NB4 (cell line): ENCODE data around the gene RAD51C.

Experiments
- DNase-seq: peaks from one replicate; pipeline ENCODE4 v3.0.0; 2010; ENCODE audit warnings: low read depth
- H3K4me3 ChIP-seq: one replicate; pipeline ENCODE4 v1.5.1; 2011; ENCODE audit warnings: mild to moderate bottlenecking, low read depth, low read length, moderate library complexity
- MYC ChIP-seq: IDR thresholded peaks from 2 replicates; pipeline ENCODE4 v1.6.1; 2011; ENCODE audit warnings: low read depth, low read length
- POLR2A ChIP-seq: IDR thresholded peaks from 2 replicates; pipeline ENCODE4 v1.6.1; 2011; ENCODE audit warnings: mild to moderate bottlenecking; ENCODE audit not compliant: insufficient read length; ENCODE audit errors: extremely low read depth
- TF ChIP-seq, protein P1 (sequence below): IDR thresholded peaks from one replicate; pipeline ENCODE4 v1.5.1; 2012; ENCODE audit warnings: low read depth, low read length
- TF ChIP-seq, protein P2 (sequence below): IDR thresholded peaks from 2 replicates; pipeline ENCODE4 v1.6.1; 2011; ENCODE audit warnings: low read depth, low read length

RAD51C gene

DNA sequence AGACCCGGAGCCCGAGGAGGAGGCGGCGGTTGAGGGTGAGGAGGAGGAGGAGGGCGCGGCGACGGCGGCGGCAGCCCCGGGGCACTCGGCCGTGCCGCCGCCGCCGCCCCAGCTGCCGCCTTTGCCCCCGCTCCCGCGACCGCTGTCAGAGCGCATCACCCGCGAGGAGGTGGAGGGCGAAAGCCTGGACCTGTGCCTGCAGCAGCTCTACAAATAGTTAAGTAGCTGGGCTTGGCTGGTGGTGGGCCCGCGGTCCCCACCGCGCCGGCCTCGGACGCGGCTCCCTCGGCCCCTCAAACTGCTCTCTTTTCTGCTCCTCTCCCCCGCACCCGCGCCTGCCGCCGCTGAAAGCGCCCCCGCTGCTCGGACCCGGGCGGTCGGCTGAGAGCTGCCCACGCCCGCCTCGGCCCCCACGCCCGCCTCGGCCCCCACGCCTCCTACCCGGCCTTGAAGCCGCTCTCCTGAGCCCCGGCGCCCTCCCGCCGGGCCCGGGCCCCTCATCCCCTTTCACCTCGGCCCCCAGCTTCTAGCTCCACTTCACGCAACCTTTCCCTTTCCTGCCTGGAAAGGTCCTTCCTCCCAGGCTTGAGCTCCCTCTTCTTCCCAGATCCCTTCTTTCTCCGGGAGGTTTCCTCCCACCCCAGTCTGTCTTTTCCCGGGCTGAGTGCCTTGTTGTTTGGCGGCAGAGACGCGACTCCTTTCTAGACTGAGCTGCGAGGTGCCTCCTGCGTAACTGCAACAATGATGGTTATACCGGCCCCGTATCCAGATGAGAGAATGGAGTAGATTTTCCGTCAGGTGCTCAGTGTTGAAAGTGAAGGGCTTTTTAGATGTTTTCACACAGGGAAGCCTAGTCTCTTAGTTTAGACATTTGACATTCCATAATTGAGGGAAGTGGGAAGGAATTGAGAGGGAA lies 64.1 kb downstream of the RAD51C start:
- H3K4me3 ChIP-seq: peak overlapping the region; percentile 36
- TF ChIP-seq, protein P1, sequence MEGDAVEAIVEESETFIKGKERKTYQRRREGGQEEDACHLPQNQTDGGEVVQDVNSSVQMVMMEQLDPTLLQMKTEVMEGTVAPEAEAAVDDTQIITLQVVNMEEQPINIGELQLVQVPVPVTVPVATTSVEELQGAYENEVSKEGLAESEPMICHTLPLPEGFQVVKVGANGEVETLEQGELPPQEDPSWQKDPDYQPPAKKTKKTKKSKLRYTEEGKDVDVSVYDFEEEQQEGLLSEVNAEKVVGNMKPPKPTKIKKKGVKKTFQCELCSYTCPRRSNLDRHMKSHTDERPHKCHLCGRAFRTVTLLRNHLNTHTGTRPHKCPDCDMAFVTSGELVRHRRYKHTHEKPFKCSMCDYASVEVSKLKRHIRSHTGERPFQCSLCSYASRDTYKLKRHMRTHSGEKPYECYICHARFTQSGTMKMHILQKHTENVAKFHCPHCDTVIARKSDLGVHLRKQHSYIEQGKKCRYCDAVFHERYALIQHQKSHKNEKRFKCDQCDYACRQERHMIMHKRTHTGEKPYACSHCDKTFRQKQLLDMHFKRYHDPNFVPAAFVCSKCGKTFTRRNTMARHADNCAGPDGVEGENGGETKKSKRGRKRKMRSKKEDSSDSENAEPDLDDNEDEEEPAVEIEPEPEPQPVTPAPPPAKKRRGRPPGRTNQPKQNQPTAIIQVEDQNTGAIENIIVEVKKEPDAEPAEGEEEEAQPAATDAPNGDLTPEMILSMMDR: no peak
- TF ChIP-seq MYC (no peak), POLR2A (no peak)
- TF ChIP-seq, protein P2, sequence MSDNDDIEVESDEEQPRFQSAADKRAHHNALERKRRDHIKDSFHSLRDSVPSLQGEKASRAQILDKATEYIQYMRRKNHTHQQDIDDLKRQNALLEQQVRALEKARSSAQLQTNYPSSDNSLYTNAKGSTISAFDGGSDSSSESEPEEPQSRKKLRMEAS: no peak
- peak; percentile 39 for DNase-seq

DNA sequence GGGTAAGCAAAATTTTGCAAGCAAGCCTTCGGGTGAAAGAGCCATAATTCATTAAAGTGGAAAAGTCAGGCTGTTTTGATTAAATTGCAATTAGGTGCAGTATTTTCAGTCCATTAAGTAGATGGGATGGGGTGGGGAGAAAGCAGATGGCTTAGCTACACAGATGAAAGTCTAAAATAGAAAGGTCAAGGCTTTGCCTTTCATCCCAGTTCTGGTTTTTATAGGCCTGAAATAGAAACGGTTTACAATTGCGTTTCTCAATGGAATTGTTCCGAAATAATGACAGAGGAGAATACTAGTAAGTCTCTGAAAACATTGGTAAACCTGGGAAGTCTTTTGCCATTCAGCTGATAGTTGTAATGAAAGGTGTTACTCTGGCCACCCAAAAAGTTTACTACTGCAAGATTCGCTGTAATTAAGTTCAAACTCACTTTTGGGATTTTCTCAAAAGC lies 64.8 kb downstream of the RAD51C start:
- no peak overlapping the region for H3K4me3 ChIP-seq
- no peak for TF ChIP-seq MYC
- TF ChIP-seq POLR2A: no peak
- TF ChIP-seq, protein P1: no peak
- TF ChIP-seq, protein P2: no peak
- no peak for DNase-seq

DNA sequence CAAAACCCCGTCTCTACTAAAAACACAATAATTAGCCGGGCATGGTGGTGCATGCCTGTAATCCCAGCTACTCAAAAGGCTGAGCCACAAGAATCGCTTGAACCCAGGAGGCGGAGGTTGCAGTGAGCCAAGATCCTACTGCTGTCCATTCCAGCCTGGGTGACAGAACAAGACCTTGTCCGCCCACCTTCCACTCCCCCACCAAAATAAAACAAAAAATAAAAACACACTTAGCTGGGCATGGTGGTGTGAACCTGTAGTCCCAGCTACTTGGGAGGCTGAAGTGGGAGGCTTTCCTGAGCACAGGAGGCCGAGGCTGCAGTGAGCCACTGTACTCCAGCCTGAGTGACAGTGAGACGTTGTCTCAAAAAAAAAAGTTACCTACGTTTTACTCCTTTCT lies 66.5 kb downstream of the RAD51C start:
- no peak for TF ChIP-seq POLR2A
- TF ChIP-seq, protein P2: no peak
- TF ChIP-seq MYC: no peak
- TF ChIP-seq, protein P1: no peak
- no peak for DNase-seq
- no peak overlapping the region for H3K4me3 ChIP-seq

DNA sequence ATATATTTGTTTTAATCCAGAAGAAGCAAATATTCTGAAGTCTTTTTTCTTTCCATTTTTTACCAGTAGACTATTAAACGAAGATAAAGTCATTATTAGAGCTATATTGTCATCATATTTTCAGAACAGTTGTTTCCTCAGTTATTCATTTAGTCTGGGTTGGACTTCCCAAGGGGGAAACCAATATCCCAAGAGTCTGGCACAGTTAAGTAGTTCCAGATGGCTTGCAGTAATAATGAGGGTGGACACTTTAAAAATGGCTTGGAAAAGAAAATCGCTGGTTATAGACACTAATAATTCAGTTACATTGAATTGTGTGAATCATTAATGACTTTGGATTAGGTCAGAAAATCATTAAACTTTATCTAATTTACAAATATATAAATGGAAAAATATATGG lies 67.1 kb downstream of the RAD51C start:
- no peak overlapping the region for H3K4me3 ChIP-seq
- no peak for DNase-seq
- TF ChIP-seq, protein P2: no peak
- no peak for TF ChIP-seq POLR2A
- no peak for TF ChIP-seq MYC
- TF ChIP-seq, protein P1: no peak

DNA sequence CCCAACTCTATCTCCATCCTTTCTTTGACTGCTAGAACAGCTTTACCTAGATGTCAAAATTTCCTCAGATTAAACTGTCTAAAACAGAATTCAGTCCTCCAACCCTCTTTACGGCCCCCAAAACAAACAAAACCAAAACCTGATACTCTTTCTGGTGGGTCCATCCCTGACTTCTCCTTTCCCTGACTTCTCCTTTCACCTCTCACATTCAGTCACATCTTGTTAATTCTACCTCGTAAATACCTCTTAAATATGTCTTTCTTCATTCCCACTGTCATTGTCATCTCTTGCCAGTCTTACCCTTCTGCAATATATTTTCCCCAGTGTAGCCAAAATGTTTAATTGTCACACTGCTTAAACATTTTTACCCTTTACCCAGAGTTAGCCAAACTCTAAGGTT lies 67.8 kb downstream of the RAD51C start:
- no peak for DNase-seq
- H3K4me3 ChIP-seq: no peak overlapping the region
- TF ChIP-seq MYC: no peak
- no peak for TF ChIP-seq POLR2A
- TF ChIP-seq, protein P1: no peak
- TF ChIP-seq, protein P2: no peak
